ENCODE results near the gene PBX2.
"Not testable (repeated sequence)": the region's sequence is repeated elsewhere in the genome, so short reads cannot be mapped to it uniquely, and the experiment has no call there.

PBX2 gene, protein sequence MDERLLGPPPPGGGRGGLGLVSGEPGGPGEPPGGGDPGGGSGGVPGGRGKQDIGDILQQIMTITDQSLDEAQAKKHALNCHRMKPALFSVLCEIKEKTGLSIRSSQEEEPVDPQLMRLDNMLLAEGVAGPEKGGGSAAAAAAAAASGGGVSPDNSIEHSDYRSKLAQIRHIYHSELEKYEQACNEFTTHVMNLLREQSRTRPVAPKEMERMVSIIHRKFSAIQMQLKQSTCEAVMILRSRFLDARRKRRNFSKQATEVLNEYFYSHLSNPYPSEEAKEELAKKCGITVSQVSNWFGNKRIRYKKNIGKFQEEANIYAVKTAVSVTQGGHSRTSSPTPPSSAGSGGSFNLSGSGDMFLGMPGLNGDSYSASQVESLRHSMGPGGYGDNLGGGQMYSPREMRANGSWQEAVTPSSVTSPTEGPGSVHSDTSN

DNA sequence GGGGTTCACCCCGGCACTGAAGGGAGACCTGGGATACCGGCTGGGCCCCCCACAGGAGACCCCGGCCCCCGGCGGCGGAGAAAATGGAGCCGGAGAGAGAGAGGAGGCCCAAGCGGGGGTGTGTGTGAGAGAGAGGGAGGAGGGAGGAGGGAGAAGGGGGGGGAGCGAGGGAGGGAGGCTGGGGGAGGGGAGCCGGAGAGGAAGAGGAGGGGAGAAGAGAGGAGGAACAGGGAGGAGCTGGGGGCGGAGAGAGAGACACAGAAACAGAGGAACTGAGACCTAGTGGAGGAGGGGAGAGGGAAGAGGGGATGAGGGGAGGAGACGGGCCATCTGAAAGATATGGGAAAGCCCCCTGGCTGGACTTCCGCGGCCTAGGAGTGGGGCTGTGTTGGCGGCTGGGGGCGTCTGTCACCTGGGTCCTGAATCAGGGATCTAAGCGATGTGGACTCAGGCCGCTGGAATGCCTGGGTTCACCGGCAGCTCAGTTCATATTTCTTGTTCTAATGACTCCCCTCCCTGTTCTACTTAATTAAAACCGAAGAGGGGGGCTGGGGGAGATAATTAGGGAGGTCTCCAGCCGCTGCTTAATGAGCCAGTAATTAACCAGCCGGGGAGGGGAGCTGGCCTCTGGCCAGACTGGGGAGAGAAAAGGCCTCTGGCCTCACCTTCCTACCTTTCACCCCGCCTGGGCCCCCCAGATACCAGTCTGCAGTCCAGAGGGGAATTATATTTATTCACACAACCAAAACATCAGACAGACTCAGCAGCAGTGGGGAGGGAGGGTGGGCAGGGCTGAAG, at the start of gene PBX2:
TSS of gene PBX2 (minus strand) at position 149 of the 798 bp plus-strand sequence. CDS start 287 bp downstream, outside the sequence.
- DNase-seq, result peak; percentile 93

DNA sequence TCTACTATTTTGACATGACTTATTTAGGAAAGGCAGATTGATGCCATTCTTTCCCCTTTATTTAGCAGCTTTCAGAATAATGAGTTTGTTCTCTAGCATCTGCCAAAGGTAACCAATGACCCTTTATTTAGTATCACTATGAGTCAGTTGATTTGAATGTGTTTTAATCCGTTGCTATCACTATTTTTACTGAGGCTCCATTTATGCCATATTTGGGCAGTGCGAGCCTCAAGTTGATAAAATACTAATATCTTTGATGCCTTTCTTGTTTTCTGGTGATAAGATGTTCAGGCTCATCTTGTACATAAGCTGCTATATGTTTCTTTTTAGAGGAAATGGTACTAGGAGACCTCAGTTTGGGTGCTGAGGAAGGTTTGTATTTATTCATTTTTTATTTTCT, 49.5 kb upstream of the PBX2 start:
- no peak for DNase-seq

DNA sequence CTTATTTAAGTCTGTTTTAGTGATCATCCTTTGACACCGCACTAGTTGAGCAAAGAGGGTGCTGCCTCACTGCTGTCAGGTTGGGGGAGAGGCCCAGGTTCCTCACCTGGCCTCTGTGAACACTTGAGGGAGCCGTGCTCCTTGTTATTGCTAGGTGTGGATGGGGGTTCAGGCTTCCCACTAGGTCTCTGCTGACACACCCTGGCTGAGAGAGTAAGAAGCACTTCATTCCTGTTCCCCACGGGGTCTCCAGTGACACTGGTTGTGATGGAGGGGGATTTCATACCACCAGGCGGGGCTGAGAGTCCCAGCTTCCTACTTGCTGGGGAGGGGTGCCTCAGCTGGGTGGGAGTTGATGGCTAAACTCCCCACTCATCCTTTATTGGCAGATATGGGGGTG, 44.9 kb upstream of the PBX2 start:
- peak; percentile 18 for DNase-seq

DNA sequence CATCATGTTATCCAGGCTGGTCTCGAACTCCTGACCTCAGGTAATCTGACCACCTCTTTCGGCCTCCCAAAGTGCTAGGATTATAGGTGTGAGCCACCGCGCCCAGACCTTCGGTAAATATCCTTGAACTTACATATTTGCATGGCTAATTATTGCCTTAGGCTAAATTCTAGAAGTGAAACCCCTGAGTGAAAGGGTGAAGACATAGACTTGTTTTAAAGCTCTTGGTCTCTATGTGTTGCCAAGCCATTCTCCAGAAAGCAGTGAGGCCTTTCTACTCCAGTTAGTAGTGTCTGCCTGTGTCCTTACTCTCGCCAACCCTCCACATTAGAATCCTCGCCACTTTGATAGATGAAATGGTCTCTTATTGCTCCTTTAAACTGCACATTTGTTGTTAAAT, 36.4 kb upstream of the PBX2 start:
- DNase-seq, result no peak

DNA sequence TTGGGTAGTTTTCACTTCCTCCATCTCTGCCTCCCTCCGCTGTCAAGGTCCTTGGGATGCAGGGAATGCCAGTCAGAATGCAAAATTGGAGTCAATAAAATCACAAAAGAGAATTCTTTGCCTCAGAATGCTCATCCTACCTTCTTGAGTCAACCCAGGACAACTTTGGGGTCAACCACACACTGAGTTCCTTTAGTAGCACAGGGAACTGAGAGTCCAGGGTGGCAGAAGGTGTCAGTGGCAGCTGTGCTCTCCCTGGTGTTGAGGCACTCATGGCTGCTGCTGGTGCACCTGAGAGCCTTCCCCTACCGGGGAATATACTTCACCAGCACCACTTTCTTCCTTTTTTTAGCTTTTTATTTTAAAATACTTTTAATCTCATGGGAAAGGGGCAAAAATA, 34.7 kb upstream of the PBX2 start:
- DNase-seq, result no peak

DNA sequence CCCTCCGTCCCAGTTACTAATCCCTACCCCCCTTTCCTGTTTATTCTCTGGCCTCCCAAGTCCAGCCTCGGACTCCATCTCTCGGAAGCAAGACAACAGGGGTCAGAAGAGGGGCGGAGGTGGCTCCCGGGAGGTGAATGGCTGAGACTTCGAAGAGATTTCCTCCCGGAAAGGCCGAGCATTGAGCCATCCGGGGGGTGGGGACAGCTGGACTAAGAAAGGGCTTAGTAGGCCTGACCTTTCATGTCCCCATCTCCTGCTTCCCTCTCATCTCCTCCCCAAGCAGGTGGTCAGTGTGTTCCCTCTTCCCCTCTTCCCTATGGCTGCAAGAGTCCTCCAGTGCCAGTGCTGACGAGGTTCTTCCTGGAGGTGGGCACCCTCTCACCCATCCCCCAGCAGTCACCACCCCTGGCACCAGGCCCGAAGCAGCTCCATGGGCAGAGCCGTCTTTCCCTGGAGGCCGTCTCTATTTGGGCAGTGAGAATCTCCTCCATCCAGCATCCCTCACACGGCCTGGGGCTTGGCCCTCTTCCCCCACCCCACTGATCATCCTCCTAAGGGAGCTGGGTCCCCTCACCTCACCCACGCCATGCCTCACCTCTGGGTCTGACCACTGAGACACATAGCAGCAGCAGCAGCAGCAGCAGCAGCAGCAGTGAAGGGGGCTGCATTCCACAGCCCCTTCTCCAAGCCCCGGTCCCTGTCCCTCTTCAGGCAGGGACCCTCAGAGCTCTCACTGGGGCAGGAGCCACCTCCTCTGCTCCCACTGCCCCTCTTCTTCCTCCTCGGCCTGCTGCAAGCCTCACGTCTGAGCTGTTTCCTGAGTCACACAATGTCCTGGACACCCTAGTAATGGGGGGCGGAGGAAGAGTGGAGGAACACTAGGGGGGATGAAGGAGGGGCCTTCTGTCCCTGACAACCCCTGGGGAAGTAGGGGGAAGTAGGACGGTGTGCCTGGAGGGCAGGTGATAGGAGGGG, 33.5 kb upstream of the PBX2 start, which contains the start of gene NOTCH4:
TSS of gene NOTCH4 (minus strand) at position 810 of the 978 bp plus-strand sequence. CDS start at position 671, 139 bp downstream.
- no peak for DNase-seq

DNA sequence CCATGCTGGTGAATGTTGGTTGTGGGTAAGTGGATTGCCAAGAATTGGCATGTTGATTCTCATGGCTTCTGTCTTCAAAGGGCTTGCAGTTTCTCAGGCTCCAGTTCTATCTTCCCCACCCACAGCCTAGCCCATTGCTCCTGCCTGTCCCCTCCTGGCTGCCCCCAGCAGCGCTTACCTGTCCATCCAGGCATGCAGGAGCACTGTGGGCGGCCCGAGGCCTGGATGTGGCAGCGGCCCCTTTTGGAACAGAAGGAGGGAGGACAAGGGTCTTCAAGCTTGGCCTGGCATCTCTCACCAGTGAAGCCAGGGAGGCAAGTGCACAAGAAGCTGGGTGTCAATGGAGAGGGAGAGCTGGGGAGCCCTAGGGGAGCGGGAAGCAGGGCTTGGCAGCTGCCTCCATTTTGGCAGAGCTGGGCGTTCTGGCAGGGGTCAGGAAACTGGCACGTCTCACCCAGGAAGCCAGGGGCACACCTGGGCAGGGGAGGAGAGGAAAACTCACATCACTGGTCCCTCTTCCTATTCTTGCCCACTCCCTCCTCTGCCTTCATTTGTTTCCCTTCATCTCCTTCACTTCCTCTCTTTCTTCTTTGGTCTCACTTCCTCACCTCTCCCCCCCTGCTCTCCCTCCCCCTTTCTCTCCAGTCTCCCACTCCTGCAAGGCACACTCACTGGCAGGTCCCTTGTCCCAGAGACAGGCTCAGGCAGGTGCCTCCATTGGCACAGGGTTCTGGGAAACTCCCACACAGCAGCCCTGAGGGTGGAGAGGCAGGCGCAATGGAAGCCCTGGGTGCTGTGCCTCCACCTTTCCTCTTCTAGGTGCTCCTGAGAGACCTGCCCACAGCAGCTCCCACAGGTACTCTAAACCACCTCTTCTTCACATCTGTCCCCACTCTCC, 32.6 kb upstream of the PBX2 start:
- DNase-seq, result no peak

DNA sequence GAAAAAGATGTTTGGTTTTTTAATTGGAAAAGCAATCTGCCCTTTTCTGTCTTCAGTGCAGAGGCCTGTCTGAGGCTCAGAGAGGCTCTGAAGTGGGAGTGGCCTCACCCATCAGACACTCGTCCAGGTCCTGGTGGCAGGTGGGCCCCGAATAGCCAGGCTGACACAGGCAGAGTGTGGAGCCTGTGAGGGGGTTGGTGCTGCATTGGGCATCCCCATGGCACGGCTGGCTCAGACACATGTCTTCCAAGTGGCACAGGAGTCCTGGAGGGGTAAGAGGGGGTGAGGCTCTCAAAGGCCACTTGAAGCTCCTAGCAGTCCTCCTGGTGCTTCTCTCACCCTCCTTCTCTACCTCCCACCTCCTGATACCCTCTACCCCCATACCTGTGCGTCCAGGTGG, 30.0 kb upstream of the PBX2 start:
- DNase-seq, result no peak

DNA sequence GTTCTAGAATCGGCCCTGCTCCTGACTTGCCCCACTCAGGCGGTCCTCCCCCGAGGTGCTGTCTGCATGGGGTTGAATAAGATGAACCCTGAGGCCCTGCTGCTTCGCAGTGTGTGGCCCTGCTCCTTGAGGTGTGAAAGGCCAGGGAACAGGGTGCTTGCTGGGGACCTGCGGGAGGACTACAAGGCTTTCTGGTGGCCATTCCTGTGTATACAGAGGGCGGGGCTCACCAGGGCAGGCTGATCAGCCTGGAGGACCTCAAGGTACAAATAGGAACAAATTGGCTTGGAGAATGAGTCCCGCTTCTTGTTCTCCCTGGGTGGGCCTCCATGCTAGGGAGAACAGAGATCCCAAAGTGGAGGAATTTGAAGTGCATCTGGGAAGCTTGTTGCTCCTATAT, 28.2 kb upstream of the PBX2 start:
- DNase-seq, result no peak

DNA sequence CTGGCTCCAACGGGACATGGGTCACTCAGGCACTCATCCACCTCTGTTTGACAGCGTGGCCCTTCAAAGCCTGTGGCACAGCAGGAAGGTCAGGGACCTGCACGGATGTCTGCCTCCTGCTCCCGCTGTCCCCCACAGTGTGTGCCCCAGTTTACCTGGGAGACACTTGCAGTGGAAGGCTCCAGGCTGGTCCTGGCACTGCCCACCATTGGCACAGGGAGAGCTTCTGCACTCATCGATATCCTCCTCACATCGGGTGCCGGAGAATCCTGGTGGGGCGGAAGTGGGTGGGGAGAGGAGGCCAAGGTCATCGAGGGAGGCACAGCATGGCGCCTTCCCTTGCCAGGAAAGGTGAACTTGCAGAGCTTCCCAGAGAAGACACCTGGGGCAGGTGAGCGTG, 27.0 kb upstream of the PBX2 start:
- DNase-seq, result no peak

DNA sequence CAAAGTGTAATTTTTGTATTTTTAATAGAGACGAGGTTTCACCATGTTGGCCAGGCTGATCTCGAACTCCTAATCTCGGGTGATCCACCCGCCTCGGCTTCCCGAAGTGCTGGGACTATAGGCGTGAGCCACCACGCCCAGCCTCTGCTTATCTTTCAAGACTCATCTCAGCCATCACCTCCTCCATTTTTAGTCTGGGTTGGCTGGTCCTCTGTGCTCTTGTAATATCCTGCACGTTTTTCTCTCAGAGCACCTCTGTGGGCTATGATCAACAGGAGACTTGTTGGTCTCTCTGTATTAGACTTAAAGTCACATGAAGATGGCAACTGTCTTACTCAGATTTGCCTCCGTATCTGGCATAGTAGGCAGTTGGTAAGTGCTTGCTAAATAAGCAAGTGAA, 26.3 kb upstream of the PBX2 start:
- no peak for DNase-seq

DNA sequence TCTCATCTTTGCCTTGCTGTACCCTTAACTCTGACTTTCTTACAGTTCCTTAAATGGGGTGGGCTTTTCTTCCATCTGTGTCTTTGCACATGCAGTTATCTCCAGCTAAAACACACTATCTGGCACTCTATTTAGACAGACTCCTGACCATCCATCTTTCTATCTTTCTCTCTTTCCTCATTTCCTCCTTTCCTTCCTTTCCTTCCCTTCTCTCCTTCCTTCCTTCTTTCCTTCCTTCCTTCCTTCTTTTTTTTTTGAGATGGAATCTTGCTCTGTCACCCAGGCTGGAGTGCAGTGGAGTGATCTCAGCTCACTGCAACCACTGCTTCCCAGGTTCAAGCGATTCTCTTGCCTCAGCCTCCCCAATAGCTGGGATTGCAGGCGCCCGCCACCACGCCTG, 25.6 kb upstream of the PBX2 start:
- no peak for DNase-seq

DNA sequence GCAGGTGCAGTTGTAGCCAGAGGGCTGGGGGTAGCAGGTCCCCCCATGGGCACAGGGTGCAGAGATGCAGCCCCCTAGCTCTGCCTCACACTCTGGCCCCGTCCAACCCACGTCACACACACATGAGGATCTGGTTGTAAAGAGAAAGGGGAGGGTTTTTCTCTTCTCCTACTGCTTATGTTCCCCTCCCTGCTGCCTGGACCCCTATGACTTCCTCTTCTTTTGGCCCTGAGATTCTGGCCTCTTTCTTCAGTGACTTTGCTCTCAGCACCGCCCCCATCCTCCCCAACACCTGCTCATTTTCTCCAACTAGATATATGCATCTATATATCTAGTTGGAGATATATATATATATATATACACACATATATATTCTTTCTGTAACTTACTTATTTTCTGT, 24.1 kb upstream of the PBX2 start:
- no peak for DNase-seq

DNA sequence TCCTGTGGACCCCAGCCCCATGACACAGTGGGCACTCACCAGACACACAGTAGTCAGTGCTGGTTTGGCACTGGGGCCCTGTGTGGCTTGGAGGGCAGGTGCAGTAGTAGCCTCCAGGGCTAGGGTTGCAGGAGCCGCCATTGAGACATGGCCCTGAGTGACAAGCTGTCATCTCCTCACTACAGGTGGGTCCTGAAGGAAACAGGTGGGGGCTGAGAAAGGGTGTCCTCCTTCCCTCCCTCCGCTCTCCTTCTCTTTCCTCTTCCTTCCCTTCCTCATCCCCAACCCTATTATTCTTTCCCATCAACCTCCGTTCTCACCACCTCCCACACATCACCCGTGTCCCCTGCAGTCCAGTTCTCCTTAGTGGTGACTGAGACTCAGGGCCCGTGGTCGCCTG, 23.6 kb upstream of the PBX2 start:
- DNase-seq, result no peak

DNA sequence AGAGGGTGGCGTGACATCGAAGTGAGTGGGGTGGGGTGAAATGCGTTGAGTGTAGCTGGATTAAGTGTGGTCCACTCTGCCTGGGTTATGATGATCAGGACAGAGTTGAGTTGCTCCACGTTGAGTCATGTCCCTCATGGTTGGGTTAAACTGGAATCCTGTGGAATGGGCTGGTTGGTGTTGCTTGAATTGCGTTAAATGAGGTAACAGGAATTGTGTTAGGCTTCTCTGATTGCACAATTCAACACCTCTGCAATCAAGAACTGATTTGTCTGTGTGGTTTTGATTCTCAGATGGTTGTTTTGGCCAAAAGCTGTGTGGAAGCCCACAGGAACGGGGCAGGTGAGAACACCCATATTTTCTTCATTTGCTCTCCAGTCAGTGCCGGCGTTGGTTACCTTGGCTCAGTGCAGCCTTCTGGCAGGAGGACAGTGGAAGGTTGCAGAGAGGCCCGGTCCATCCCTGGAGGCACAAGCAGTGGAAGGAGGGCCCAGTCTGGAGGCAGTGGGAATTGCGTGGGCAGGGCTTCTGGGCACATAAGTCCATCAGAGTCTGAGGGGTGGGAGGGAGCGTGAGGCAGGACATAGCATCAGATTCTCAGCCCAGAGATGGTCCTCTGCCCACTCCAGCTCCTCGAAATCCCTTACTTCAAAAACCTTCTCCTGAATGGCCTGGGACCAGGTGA, 22.2 kb upstream of the PBX2 start:
- no peak for DNase-seq

DNA sequence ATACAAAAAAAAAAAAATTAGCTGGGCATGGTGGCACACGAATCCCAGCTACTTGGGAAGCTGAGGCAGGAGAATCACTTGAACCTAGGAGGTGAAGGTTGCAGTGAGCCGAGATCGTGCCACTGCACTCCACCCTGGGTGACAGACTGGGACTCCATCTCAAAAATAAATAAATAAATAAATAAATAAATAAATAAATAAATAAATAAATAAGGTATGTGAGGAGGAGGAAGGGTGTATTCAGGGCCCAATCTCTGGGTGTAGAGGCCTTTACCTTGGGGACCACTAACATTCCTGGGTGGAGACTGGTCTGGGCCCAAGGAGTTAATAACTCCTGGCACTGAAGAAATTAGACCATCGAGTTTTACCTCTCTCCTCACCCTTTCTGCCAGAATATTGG, 21.4 kb upstream of the PBX2 start:
- DNase-seq, result not testable (repeated sequence)

DNA sequence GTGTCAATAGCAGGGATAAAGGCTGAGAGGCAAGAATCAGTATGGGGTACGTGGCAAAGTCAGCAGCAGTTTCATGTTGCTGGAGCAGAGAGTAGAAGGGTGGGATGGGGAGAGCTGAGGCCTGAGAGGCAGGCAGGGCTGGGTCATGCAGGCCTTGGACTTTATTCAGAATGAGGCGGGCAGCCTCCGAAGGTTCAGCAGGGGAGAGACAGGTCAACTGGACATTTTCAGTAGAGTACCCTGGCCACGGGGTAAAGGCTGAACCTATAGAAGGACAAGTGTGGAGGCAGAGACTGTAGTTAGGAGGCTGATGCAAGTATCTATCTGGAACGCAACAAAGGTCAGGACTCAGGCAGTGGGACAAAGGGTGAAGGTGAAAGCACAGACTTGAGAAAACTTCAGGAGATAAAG, 20.2 kb upstream of the PBX2 start:
- no peak for DNase-seq

DNA sequence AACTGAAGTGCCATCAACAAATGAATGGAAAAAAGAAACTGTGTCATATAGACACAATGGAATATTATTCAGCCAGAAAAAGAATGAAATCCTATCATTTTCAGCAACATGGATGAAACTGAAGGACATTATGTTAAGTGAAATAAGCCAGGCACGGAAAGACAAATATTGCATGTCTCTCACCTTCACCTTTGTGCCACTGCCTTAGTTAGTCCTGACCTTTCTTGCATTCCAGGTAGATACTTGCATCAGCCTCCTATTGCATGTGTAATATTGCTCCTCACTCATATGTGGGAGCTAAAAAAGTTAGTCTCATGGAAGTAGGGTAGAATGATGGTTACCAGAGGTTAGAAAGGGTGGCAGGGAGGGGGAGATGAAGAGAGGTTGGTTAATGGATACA, 19.0 kb upstream of the PBX2 start:
- no peak for DNase-seq

DNA sequence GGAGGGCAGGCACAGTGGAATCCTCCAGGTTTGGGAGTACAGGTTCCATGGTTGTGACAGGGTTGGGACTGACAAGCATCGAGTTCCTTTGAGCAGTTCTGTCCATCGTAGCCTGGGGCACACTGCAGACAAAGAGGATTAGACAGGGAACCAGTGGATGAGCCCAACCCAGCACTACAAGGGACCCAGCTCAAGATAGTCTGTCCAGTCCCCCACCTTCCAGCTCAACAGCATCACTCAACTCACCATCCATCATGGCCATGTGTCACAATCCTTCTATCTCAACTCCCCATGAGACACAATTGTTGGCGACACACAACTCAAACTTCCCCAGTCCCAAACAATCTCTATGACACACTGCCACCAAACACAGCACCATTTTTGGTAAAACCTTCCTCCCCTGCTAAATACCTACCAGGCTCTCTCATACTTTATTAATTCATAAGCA, 14.3 kb upstream of the PBX2 start:
- DNase-seq, result no peak

DNA sequence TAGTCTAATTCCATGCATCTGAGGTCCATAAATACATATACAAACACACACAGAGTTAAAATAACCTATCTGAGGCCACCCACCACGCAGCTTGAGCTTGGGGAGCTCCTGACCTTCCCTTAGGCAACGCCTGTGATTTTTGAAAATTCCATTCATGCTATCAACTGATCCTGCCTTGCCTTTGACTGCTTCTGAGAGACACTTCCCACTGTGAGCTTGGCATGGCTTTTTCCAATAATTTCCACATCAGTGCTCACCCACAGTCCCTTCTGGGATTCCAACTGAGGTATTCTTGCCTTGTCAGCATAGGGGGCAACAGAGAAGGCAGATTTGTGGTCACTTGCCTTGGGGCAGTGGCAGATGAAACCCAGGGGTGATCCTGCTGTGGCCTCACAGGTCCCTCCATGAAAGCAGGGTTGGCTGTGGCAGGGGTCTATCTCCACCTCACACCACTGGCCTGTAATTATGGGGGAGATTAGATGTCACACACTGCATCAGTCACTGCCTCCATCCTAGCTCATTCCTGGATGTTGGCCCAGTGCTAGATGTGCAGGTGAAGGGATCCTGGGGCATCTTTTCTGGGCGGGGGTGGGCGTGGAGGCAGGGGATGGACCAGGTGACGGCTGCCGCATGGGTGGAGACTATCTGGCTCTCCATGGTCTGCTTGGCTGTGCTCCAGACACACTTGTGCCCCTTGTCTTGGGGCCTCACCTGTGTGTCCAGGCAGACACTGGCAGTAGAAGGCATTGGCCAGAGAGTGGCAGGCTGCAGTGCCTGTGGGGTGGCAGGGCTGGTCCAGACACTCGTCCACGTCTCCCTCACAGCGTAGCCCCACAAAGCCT, 13.6 kb upstream of the PBX2 start:
- no peak for DNase-seq
